Forelimb muscle (tissue), 1 donor: ENCODE results near the gene ARAP1. TPM values are rescaled to one million over a fixed set of nuclear protein-coding genes. Genes with fewer than 3 reads are reported as not detected.

Experiments used
- DNase-seq: peaks from one replicate; pipeline ENCODE4 v3.0.0-alpha.2; 2013; ENCODE audit warnings: low read depth
- polyA plus RNA-seq: library from polyadenylated mRNA; unstranded; fragments of 120-200 nt; gene quantifications from one replicate; pipeline ENCODE4 v1.2.1, GENCODE V29; 2013; ENCODE audit not compliant: insufficient read length

ARAP1 gene
- polyA plus RNA-seq, 1 donor: 55.3 TPM

GRCh38 chr11:72724851-72725723 is 27.1 kb downstream of the ARAP1 start:
- DNase-seq: peak; percentile 64

GRCh38 chr11:72724021-72724551 is 28.1 kb downstream of the ARAP1 start:
- DNase-seq: no peak

- DNase-seq: no peak
These were observed 28.7 kb downstream of the ARAP1 start for GRCh38 chr11:72723508-72723907.

- peak; percentile 75 for DNase-seq
These were observed 30.0 kb downstream of the ARAP1 start for GRCh38 chr11:72722050-72722748.

GRCh38 chr11:72721689-72722049 is 30.5 kb downstream of the ARAP1 start:
- no peak for DNase-seq

GRCh38 chr11:72721276-72721675 is 30.9 kb downstream of the ARAP1 start:
- DNase-seq: no peak

- no peak for DNase-seq
These were observed 31.4 kb downstream of the ARAP1 start for GRCh38 chr11:72720784-72721183.

GRCh38 chr11:72720047-72720446 is 32.2 kb downstream of the ARAP1 start:
- DNase-seq: no peak

- DNase-seq: no peak
These were observed 32.7 kb downstream of the ARAP1 start for GRCh38 chr11:72719551-72719950.

GRCh38 chr11:72719144-72719543 is 33.1 kb downstream of the ARAP1 start:
- DNase-seq: no peak

- DNase-seq: no peak
These were observed 34.1 kb downstream of the ARAP1 start for GRCh38 chr11:72718101-72718501.

GRCh38 chr11:72716788-72717435 is 35.3 kb downstream of the ARAP1 start:
- no peak for DNase-seq

- DNase-seq: peak; percentile 68
These were observed 35.9 kb downstream of the ARAP1 start for GRCh38 chr11:72716290-72716689.

- DNase-seq: no peak
These were observed 39.4 kb downstream of the ARAP1 start for GRCh38 chr11:72712841-72713240.

GRCh38 chr11:72712168-72712751 is 39.9 kb downstream of the ARAP1 start:
- no peak for DNase-seq

GRCh38 chr11:72711141-72711540 is 41.1 kb downstream of the ARAP1 start:
- DNase-seq: no peak

- no peak for DNase-seq
These were observed 41.9 kb downstream of the ARAP1 start for GRCh38 chr11:72710278-72710677.

GRCh38 chr11:72709478-72710238 is 42.5 kb downstream of the ARAP1 start:
- DNase-seq: no peak

GRCh38 chr11:72707032-72707431 is 45.2 kb downstream of the ARAP1 start:
- DNase-seq: no peak

- no peak for DNase-seq
These were observed 45.6 kb downstream of the ARAP1 start for GRCh38 chr11:72706579-72706978.
